H1 (cell line): ENCODE measurements around the gene PEAK1. TPM values are rescaled to one million over a fixed set of nuclear protein-coding genes. Genes with fewer than 3 reads are reported as not detected.

Experiments
- NANOG ChIP-seq: IDR thresholded peaks from 2 replicates; pipeline ENCODE4 v1.6.1; 2011; ENCODE audit warnings: low read length, low read depth, mild to moderate bottlenecking, inconsistent platforms; ENCODE audit not compliant: insufficient read depth, poor library complexity, severe bottlenecking
- polyA plus RNA-seq, 7 experiments: library from polyadenylated mRNA; depleted of rRNA in 3 of 7; stranded (reverse) in 5 of 7; unstranded in 2 of 7; fragments of >200 nt in 5 of 7; fragments of 200-250 nt in 2 of 7; gene quantifications; 1 replicate in 5 of 7; 2 replicates in 1 of 7; 4 replicates in 1 of 7; pipeline versions ENCODE4 v1.2.1 to v1.2.3, GENCODE V29; 2011 to 2013; ENCODE audit warnings: missing spikeins in 2 of 7, mixed read lengths in 2 of 7
- total RNA-seq: library from RNA; stranded (reverse); fragmentation: NEBNext Ultra II Directional; extraction: Animal tissue kit (Norgen Biotek cat#: 25700); gene quantifications from 2 replicates; pipeline ENCODE4 v1.2.1, GENCODE V29; 2021

Gene PEAK1
- total and polyA plus RNA-seq, 2 of the 8 experiments (the other 6 are each of a cell fraction or from before 2014, with no cell fraction given), result 8.8 to 44.8 TPM

DNA sequence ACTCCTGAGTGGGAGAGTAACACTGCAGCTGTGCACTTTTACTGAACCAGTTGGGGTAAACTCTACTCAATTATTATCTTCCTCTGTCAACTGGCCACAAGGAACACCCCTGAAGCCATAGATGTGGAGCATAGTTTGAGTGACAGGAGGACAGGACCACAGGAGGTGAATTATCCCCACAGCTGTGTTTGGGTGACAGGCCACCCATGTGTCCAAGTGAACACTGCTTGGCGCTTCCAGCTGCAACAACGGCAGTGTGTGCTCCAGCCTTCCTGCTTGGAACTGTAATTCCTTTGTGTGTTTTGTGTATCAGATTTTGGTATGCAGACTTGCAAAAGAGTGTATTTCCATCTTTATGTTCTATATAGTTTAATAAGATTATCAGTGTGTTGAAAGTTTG lies 328.8 kb downstream of the PEAK1 start (continued):
- TF ChIP-seq NANOG, result no peak
